ENCODE measurements around the gene SEMA4A.
A peak's percentile ranks its signal among the peaks of the same experiment; 100 is the strongest.
"Not testable (repeated sequence)": the region's sequence is repeated elsewhere in the genome, so short reads cannot be mapped to it uniquely, and the experiment has no call there.

SEMA4A gene

GRCh38 chr1:156119503-156120209 lies 33.7 kb upstream of the SEMA4A start:
- no peaks in the 10 kb centered on the region for H3K27me3 ChIP-seq (ENCODE audit: control insufficient read depth in 2 of 2, insufficient read depth in 2 of 2, low read length in 2 of 2)
- peak overlapping the region; percentile 86 for H3K27ac ChIP-seq (ENCODE audit: low read depth in 2 of 2, low read length in 2 of 2)
- H3K36me3 ChIP-seq (ENCODE audit: control insufficient read depth in 2 of 2, insufficient read depth in 2 of 2, low read length in 2 of 2): peaks cover 3 to 6% of the 10 kb centered on the region in 2 donors
- H3K4me1 ChIP-seq (ENCODE audit: control insufficient read depth in 2 of 2, insufficient read depth in 2 of 2, low read length in 2 of 2): peaks cover 64 to 73% of the 10 kb centered on the region in 2 donors
- H3K4me3 ChIP-seq (ENCODE audit: low read length in 2 of 2): peak overlapping the region; percentile 49 to 63
- no peaks in the 10 kb centered on the region for H3K9me3 ChIP-seq (ENCODE audit: control insufficient read depth in 2 of 2, low read length in 2 of 2)
- peak overlapping the region; percentile 63 for H3K9ac ChIP-seq (ENCODE audit: low read depth in 1 of 2, low read length in 2 of 2)

GRCh38 chr1:156120318-156120717 lies 33.1 kb upstream of the SEMA4A start:
- Histone ChIP-seq H3K4me3 (ENCODE audit: low read length in 2 of 2) (peak overlapping the region; percentile 37 to 57), H3K27ac (ENCODE audit: low read depth in 2 of 2, low read length in 2 of 2) (peak overlapping the region; percentile 86), H3K27me3 (ENCODE audit: control insufficient read depth in 2 of 2, insufficient read depth in 2 of 2, low read length in 2 of 2) (no peaks in the 10 kb centered on the region), H3K36me3 (ENCODE audit: control insufficient read depth in 2 of 2, insufficient read depth in 2 of 2, low read length in 2 of 2) (peaks cover 3 to 6% of the 10 kb centered on the region in 2 donors), H3K4me1 (ENCODE audit: control insufficient read depth in 2 of 2, insufficient read depth in 2 of 2, low read length in 2 of 2) (peaks cover 68 to 80% of the 10 kb centered on the region in 2 donors), H3K9ac (ENCODE audit: low read depth in 1 of 2, low read length in 2 of 2) (peak overlapping the region; percentile 3 to 63), H3K9me3 (ENCODE audit: control insufficient read depth in 2 of 2, low read length in 2 of 2) (no peaks in the 10 kb centered on the region)

GRCh38 chr1:156121005-156121404 lies 32.4 kb upstream of the SEMA4A start:
- Histone ChIP-seq H3K27ac (ENCODE audit: low read depth in 2 of 2, low read length in 2 of 2) (peak overlapping the region; percentile 56 to 86), H3K9ac (ENCODE audit: low read depth in 1 of 2, low read length in 2 of 2) (peak overlapping the region in 1 of 2 donors; percentile 13), H3K4me1 (ENCODE audit: control insufficient read depth in 2 of 2, insufficient read depth in 2 of 2, low read length in 2 of 2) (peaks cover 70 to 86% of the 10 kb centered on the region in 2 donors), H3K4me3 (ENCODE audit: low read length in 2 of 2) (peak overlapping the region in 1 of 2 donors; percentile 14)
- not testable (repeated sequence) for H3K27me3 ChIP-seq (ENCODE audit: control insufficient read depth in 2 of 2, insufficient read depth in 2 of 2, low read length in 2 of 2); H3K36me3 ChIP-seq (ENCODE audit: control insufficient read depth in 2 of 2, insufficient read depth in 2 of 2, low read length in 2 of 2); H3K9me3 ChIP-seq (ENCODE audit: control insufficient read depth in 2 of 2, low read length in 2 of 2)

GRCh38 chr1:156121457-156121856 lies 31.9 kb upstream of the SEMA4A start:
- Histone ChIP-seq H3K4me3 (ENCODE audit: low read length in 2 of 2) (peak overlapping the region in 1 of 2 donors; percentile 31), H3K9ac (ENCODE audit: low read depth in 1 of 2, low read length in 2 of 2) (peak overlapping the region in 1 of 2 donors; percentile 13), H3K27ac (ENCODE audit: low read depth in 2 of 2, low read length in 2 of 2) (peak overlapping the region; percentile 56 to 86), H3K27me3 (ENCODE audit: control insufficient read depth in 2 of 2, insufficient read depth in 2 of 2, low read length in 2 of 2) (no peaks in the 10 kb centered on the region), H3K36me3 (ENCODE audit: control insufficient read depth in 2 of 2, insufficient read depth in 2 of 2, low read length in 2 of 2) (peaks cover 3% of the 10 kb centered on the region in 2 donors), H3K9me3 (ENCODE audit: control insufficient read depth in 2 of 2, low read length in 2 of 2) (no peaks in the 10 kb centered on the region), H3K4me1 (ENCODE audit: control insufficient read depth in 2 of 2, insufficient read depth in 2 of 2, low read length in 2 of 2) (peaks cover 74 to 91% of the 10 kb centered on the region in 2 donors)

- Histone ChIP-seq H3K9me3 (ENCODE audit: control insufficient read depth in 2 of 2, low read length in 2 of 2) (no peaks in the 10 kb centered on the region), H3K36me3 (ENCODE audit: control insufficient read depth in 2 of 2, insufficient read depth in 2 of 2, low read length in 2 of 2) (peaks cover 3% of the 10 kb centered on the region in 2 donors), H3K4me3 (ENCODE audit: low read length in 2 of 2) (peak overlapping the region; percentile 55 to 56), H3K27ac (ENCODE audit: low read depth in 2 of 2, low read length in 2 of 2) (peak overlapping the region; percentile 93 to 98), H3K27me3 (ENCODE audit: control insufficient read depth in 2 of 2, insufficient read depth in 2 of 2, low read length in 2 of 2) (no peaks in the 10 kb centered on the region), H3K4me1 (ENCODE audit: control insufficient read depth in 2 of 2, insufficient read depth in 2 of 2, low read length in 2 of 2) (peaks cover 81 to 94% of the 10 kb centered on the region in 2 donors), H3K9ac (ENCODE audit: low read depth in 1 of 2, low read length in 2 of 2) (peak overlapping the region; percentile 1 to 81)
These were observed 31.3 kb upstream of the SEMA4A start for GRCh38 chr1:156122086-156122485.

GRCh38 chr1:156122519-156123355 lies 30.6 kb upstream of the SEMA4A start:
- H3K4me3 ChIP-seq (ENCODE audit: low read length in 2 of 2): peak overlapping the region; percentile 55 to 56
- H3K4me1 ChIP-seq (ENCODE audit: control insufficient read depth in 2 of 2, insufficient read depth in 2 of 2, low read length in 2 of 2): peaks cover 83 to 95% of the 10 kb centered on the region in 2 donors

GRCh38 chr1:156123356-156124196 lies 29.8 kb upstream of the SEMA4A start:
- Histone ChIP-seq H3K4me3 (ENCODE audit: low read length in 2 of 2) (peak overlapping the region; percentile 56 to 65), H3K27ac (ENCODE audit: low read depth in 2 of 2, low read length in 2 of 2) (peak overlapping the region; percentile 93 to 98), H3K9me3 (ENCODE audit: control insufficient read depth in 2 of 2, low read length in 2 of 2) (no peaks in the 10 kb centered on the region), H3K4me1 (ENCODE audit: control insufficient read depth in 2 of 2, insufficient read depth in 2 of 2, low read length in 2 of 2) (peaks cover 84 to 95% of the 10 kb centered on the region in 2 donors), H3K36me3 (ENCODE audit: control insufficient read depth in 2 of 2, insufficient read depth in 2 of 2, low read length in 2 of 2) (peaks cover 3 to 8% of the 10 kb centered on the region in 2 donors), H3K27me3 (ENCODE audit: control insufficient read depth in 2 of 2, insufficient read depth in 2 of 2, low read length in 2 of 2) (no peaks in the 10 kb centered on the region), H3K9ac (ENCODE audit: low read depth in 1 of 2, low read length in 2 of 2) (peak overlapping the region; percentile 66 to 81)

More at GRCh38 chr1:156122519-156123355, 30.6 kb upstream of the SEMA4A start:
- Histone ChIP-seq H3K9me3 (ENCODE audit: control insufficient read depth in 2 of 2, low read length in 2 of 2) (no peaks in the 10 kb centered on the region), H3K36me3 (ENCODE audit: control insufficient read depth in 2 of 2, insufficient read depth in 2 of 2, low read length in 2 of 2) (peaks cover 3% of the 10 kb centered on the region in 2 donors), H3K9ac (ENCODE audit: low read depth in 1 of 2, low read length in 2 of 2) (peak overlapping the region; percentile 66 to 81), H3K27me3 (ENCODE audit: control insufficient read depth in 2 of 2, insufficient read depth in 2 of 2, low read length in 2 of 2) (no peaks in the 10 kb centered on the region), H3K27ac (ENCODE audit: low read depth in 2 of 2, low read length in 2 of 2) (peak overlapping the region; percentile 93 to 98)

GRCh38 chr1:156124557-156125483 lies 28.6 kb upstream of the SEMA4A start:
- Histone ChIP-seq H3K4me3 (ENCODE audit: low read length in 2 of 2) (peak overlapping the region in 1 of 2 donors; percentile 52), H3K27ac (ENCODE audit: low read depth in 2 of 2, low read length in 2 of 2) (peak overlapping the region; percentile 93 to 98), H3K9me3 (ENCODE audit: control insufficient read depth in 2 of 2, low read length in 2 of 2) (no peaks in the 10 kb centered on the region), H3K36me3 (ENCODE audit: control insufficient read depth in 2 of 2, insufficient read depth in 2 of 2, low read length in 2 of 2) (peaks cover 2 to 8% of the 10 kb centered on the region in 2 donors), H3K4me1 (ENCODE audit: control insufficient read depth in 2 of 2, insufficient read depth in 2 of 2, low read length in 2 of 2) (peaks cover 88 to 98% of the 10 kb centered on the region in 2 donors), H3K27me3 (ENCODE audit: control insufficient read depth in 2 of 2, insufficient read depth in 2 of 2, low read length in 2 of 2) (no peaks in the 10 kb centered on the region), H3K9ac (ENCODE audit: low read depth in 1 of 2, low read length in 2 of 2) (peak overlapping the region; percentile 54 to 69)

GRCh38 chr1:156125544-156125943 lies 27.8 kb upstream of the SEMA4A start:
- not testable (repeated sequence) for H3K27me3 ChIP-seq (ENCODE audit: control insufficient read depth in 2 of 2, insufficient read depth in 2 of 2, low read length in 2 of 2); H3K36me3 ChIP-seq (ENCODE audit: control insufficient read depth in 2 of 2, insufficient read depth in 2 of 2, low read length in 2 of 2); H3K9me3 ChIP-seq (ENCODE audit: control insufficient read depth in 2 of 2, low read length in 2 of 2); H3K4me3 ChIP-seq (ENCODE audit: low read length in 2 of 2); H3K9ac ChIP-seq (ENCODE audit: low read depth in 1 of 2, low read length in 2 of 2)
- Histone ChIP-seq H3K4me1 (ENCODE audit: control insufficient read depth in 2 of 2, insufficient read depth in 2 of 2, low read length in 2 of 2) (peaks cover 88 to 98% of the 10 kb centered on the region in 2 donors), H3K27ac (ENCODE audit: low read depth in 2 of 2, low read length in 2 of 2) (peak overlapping the region; percentile 93 to 98)

All from mucosa of rectum (tissue), 2 donors.